ENCODE results near the gene CCR5. TPM values are rescaled to one million over a fixed set of nuclear protein-coding genes. Genes with fewer than 3 reads are reported as not detected.
A peak's percentile ranks its signal among the peaks of the same experiment; 100 is the strongest.

CCR5 gene
- total and polyA plus RNA-seq, 4 experiments from 2014 or later: 0.59 to 6.9 (median 6.2) TPM

GRCh38 chr3:46406443-46406787 is 35.7 kb downstream of the CCR5 start:
- Mint-ChIP-seq H3K9me3 (no peaks in the 10 kb centered on the region), H3K4me3 (no peak overlapping the region), H3K36me3 (no peaks in the 10 kb centered on the region), H3K27ac (peak overlapping the region in 3 of 7 donors; percentile 86 to 90 (median 89)), H3K4me1 (peaks cover 3 to 18% (median 12%) of the 10 kb centered on the region in 4 donors), H3K27me3 (peaks cover 2 to 7% of the 10 kb centered on the region in 2 donors)
- no peak for DNase-seq
- Histone ChIP-seq H3K36me3 (ENCODE audit: insufficient read depth, low read length) (no peaks in the 10 kb centered on the region), H3K4me1 (ENCODE audit: insufficient read depth, low read length) (peaks cover 18% of the 10 kb centered on the region), H3K27me3 (ENCODE audit: insufficient read depth, low read length) (no peaks in the 10 kb centered on the region), H3K9me3 (ENCODE audit: control insufficient read depth in 1 of 2, low read length in 2 of 2) (no peaks in the 10 kb centered on the region), H3K4me3 (ENCODE audit: low read length in 2 of 2) (no peak overlapping the region), H3K27ac (ENCODE audit: low read depth, low read length) (no peak overlapping the region)
- intact Hi-C loops (cut with micrococcal nuclease): no loop called here
- ChIA-PET CTCF (ENCODE audit: partially characterized antibody) (interaction anchor here (3.5 kb wide), 1 partner anchor 29 kb away, joined by 13 read pairs; no protein-coding TSS in a partner anchor), POLR2A (ENCODE audit: partially characterized antibody) (no interaction called here)

DNA sequence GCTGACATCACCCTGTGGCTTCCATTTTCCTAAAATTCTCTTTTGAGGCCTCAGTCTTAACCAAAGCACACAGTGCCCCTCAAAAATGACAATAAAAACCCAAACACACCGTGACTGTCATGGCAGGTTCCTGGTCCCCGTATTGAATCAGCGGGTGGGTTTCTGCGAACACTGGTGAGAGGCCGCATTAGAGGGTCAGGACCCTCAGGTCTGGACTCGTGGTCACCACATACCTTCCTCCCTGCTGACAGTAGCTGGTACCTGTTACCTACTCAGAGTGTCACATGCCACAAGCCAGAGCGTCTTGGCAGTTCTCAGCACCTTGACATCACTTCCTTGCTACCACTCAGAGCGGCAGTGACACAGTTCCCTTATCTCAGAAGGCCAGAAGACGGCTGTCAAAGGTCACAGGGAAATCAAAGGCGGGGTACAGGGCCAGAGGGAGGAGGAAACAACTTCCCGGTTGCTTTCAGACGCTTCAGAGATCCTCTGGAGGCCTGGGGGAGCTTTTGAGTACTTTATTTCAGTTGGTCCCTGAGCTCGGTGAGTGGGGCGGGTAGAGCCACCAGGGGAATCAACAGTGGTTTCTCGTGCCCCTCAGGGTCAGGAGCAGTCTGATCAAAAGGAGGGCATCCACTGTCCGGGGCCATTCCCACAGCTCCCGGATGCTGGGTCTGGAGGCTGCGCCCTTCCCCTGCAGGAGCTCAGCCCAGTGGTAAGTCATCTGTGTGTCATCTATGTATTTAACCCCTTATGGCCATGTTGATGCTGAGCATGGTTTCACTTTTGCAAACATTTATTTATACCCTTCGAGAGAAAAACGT is 36.3 kb downstream of the CCR5 start, which contains the start of the genes CCR5AS and CCRL2:
Gene CCR5AS (minus strand): TSS at position 279 of the 824 bp plus-strand sequence.
Gene CCRL2 (plus strand): TSS at position 472 of the 824 bp plus-strand sequence. CDS start 821 bp downstream, outside the sequence.
- Mint-ChIP-seq H3K4me1 (peaks cover 3 to 18% (median 12%) of the 10 kb centered on the region in 4 donors), H3K27ac (peak within 1 kb of the TSS; percentile 53 to 90 (median 84)), H3K27me3 (peaks cover 2 to 7% of the 10 kb centered on the region in 2 donors), H3K36me3 (no peaks in the 10 kb centered on the region), H3K9me3 (no peaks in the 10 kb centered on the region), H3K4me3 (peak within 1 kb of the TSS; percentile 68 to 85 (median 78))
- Histone ChIP-seq H3K27me3 (ENCODE audit: insufficient read depth, low read length) (no peaks in the 10 kb centered on the region), H3K27ac (ENCODE audit: low read depth, low read length) (no peak within 1 kb of the TSS), H3K4me3 (ENCODE audit: low read length in 2 of 2) (peak within 1 kb of the TSS in 1 of 2 donors; percentile 27), H3K9me3 (ENCODE audit: control insufficient read depth in 1 of 2, low read length in 2 of 2) (no peaks in the 10 kb centered on the region), H3K4me1 (ENCODE audit: insufficient read depth, low read length) (peaks cover 18% of the 10 kb centered on the region), H3K36me3 (ENCODE audit: insufficient read depth, low read length) (no peaks in the 10 kb centered on the region)
- intact Hi-C loops (cut with micrococcal nuclease): no loop called here
- ChIA-PET CTCF (ENCODE audit: partially characterized antibody) (interaction anchor here (1.1 to 3.5 kb wide), 2 partner anchors 29 to 82 kb away, joined by 3 to 13 read pairs; no protein-coding TSS in a partner anchor), POLR2A (ENCODE audit: partially characterized antibody) (no interaction called here)
- DNase-seq: peak; percentile 15 to 62 (median 32)

- Mint-ChIP-seq H3K27ac (peak overlapping the region in 2 of 7 donors; percentile 24 to 77), H3K27me3 (peaks cover 2 to 5% of the 10 kb centered on the region in 2 donors), H3K4me1 (peaks cover 3 to 18% (median 12%) of the 10 kb centered on the region in 4 donors), H3K4me3 (peak overlapping the region in 3 of 8 donors; percentile 32 to 35 (median 35)), H3K36me3 (no peaks in the 10 kb centered on the region), H3K9me3 (no peaks in the 10 kb centered on the region)
- Histone ChIP-seq H3K9me3 (ENCODE audit: control insufficient read depth in 1 of 2, low read length in 2 of 2) (no peaks in the 10 kb centered on the region), H3K36me3 (ENCODE audit: insufficient read depth, low read length) (no peaks in the 10 kb centered on the region), H3K4me1 (ENCODE audit: insufficient read depth, low read length) (peaks cover 18% of the 10 kb centered on the region), H3K27ac (ENCODE audit: low read depth, low read length) (no peak overlapping the region), H3K4me3 (ENCODE audit: low read length in 2 of 2) (no peak overlapping the region), H3K27me3 (ENCODE audit: insufficient read depth, low read length) (no peaks in the 10 kb centered on the region)
- intact Hi-C loops (cut with micrococcal nuclease): no loop called here
- CTCF ChIA-PET (ENCODE audit: partially characterized antibody): interaction anchor here (1.1 to 3.5 kb wide), 2 partner anchors 30 to 81 kb away, joined by 3 to 13 read pairs; no protein-coding TSS in a partner anchor
- POLR2A ChIA-PET (ENCODE audit: partially characterized antibody): no interaction called here
- no peak for DNase-seq
These were observed 37.2 kb downstream of the CCR5 start for GRCh38 chr3:46407970-46408369.

GRCh38 chr3:46408853-46409252 is 38.1 kb downstream of the CCR5 start:
- H3K27ac Mint-ChIP-seq: peak overlapping the region in 1 of 7 donors; percentile 66
- ChIA-PET POLR2A (ENCODE audit: partially characterized antibody) (no interaction called here), CTCF (ENCODE audit: partially characterized antibody) (interaction anchor here (3.5 kb wide), 1 partner anchor 31 kb away, joined by 13 read pairs; no protein-coding TSS in a partner anchor)
- H3K4me1 Mint-ChIP-seq: peaks cover 3 to 18% (median 12%) of the 10 kb centered on the region in 4 donors
- no peaks in the 10 kb centered on the region for H3K36me3 ChIP-seq (ENCODE audit: insufficient read depth, low read length)
- H3K27me3 ChIP-seq (ENCODE audit: insufficient read depth, low read length): no peaks in the 10 kb centered on the region
- H3K4me1 ChIP-seq (ENCODE audit: insufficient read depth, low read length): peaks cover 18% of the 10 kb centered on the region
- H3K27me3 Mint-ChIP-seq: peaks cover 2 to 3% of the 10 kb centered on the region in 2 donors
- H3K9me3 Mint-ChIP-seq: no peaks in the 10 kb centered on the region
- no peaks in the 10 kb centered on the region for H3K9me3 ChIP-seq (ENCODE audit: control insufficient read depth in 1 of 2, low read length in 2 of 2)
- no peak overlapping the region for H3K4me3 ChIP-seq (ENCODE audit: low read length in 2 of 2)
- no peak overlapping the region for H3K4me3 Mint-ChIP-seq
- no peak for DNase-seq
- intact Hi-C loops (cut with micrococcal nuclease): no loop called here
- no peak overlapping the region for H3K27ac ChIP-seq (ENCODE audit: low read depth, low read length)
- H3K36me3 Mint-ChIP-seq: no peaks in the 10 kb centered on the region

GRCh38 chr3:46409739-46410489 is 39.2 kb downstream of the CCR5 start:
- no peaks in the 10 kb centered on the region for H3K9me3 ChIP-seq (ENCODE audit: control insufficient read depth in 1 of 2, low read length in 2 of 2)
- peak overlapping the region in 3 of 7 donors; percentile 3 to 8 (median 8) for H3K27ac Mint-ChIP-seq
- H3K4me3 Mint-ChIP-seq: no peak overlapping the region
- intact Hi-C loops (cut with micrococcal nuclease): no loop called here
- ChIA-PET CTCF (ENCODE audit: partially characterized antibody) (no interaction called here), POLR2A (ENCODE audit: partially characterized antibody) (no interaction called here)
- no peak overlapping the region for H3K4me3 ChIP-seq (ENCODE audit: low read length in 2 of 2)
- no peak for DNase-seq
- no peaks in the 10 kb centered on the region for H3K36me3 ChIP-seq (ENCODE audit: insufficient read depth, low read length)
- no peak overlapping the region for H3K27ac ChIP-seq (ENCODE audit: low read depth, low read length)
- peaks cover 1 to 2% of the 10 kb centered on the region in 2 donors for H3K27me3 Mint-ChIP-seq
- H3K4me1 Mint-ChIP-seq: peaks cover 3 to 18% (median 12%) of the 10 kb centered on the region in 4 donors
- H3K9me3 Mint-ChIP-seq: no peaks in the 10 kb centered on the region
- peaks cover 18% of the 10 kb centered on the region for H3K4me1 ChIP-seq (ENCODE audit: insufficient read depth, low read length)
- H3K36me3 Mint-ChIP-seq: no peaks in the 10 kb centered on the region
- no peaks in the 10 kb centered on the region for H3K27me3 ChIP-seq (ENCODE audit: insufficient read depth, low read length)

DNA sequence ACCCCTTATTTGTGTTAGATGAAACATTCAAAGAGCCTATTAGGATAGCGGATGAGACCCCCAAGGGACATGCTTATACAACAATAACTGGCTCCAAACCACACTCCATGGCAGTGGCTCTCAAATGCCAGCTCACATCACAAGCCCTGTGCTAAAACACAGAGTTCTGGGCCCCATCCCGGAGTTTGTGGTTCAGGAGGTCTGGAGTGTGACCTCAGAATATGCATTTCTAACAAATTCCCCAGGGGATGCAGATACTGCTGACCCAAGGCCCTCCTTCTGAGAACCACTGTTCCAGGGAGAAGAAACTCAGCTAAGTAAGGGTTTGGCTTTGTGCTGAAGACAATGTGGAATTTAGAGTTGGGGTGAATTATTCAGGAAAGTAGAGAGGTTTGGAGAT is 39.9 kb downstream of the CCR5 start:
- peaks cover 1 to 2% of the 10 kb centered on the region in 2 donors for H3K27me3 Mint-ChIP-seq
- no peak for DNase-seq
- H3K27ac Mint-ChIP-seq: no peak overlapping the region
- no peak overlapping the region for H3K4me3 Mint-ChIP-seq
- intact Hi-C loops (cut with micrococcal nuclease): no loop called here
- CTCF ChIA-PET (ENCODE audit: partially characterized antibody): no interaction called here
- Histone ChIP-seq H3K27me3 (ENCODE audit: insufficient read depth, low read length) (no peaks in the 10 kb centered on the region), H3K9me3 (ENCODE audit: control insufficient read depth in 1 of 2, low read length in 2 of 2) (no peaks in the 10 kb centered on the region), H3K4me3 (ENCODE audit: low read length in 2 of 2) (no peak overlapping the region), H3K36me3 (ENCODE audit: insufficient read depth, low read length) (no peaks in the 10 kb centered on the region), H3K27ac (ENCODE audit: low read depth, low read length) (no peak overlapping the region), H3K4me1 (ENCODE audit: insufficient read depth, low read length) (peaks cover 18% of the 10 kb centered on the region)
- peaks cover 4 to 18% (median 12%) of the 10 kb centered on the region in 4 donors for H3K4me1 Mint-ChIP-seq
- no peaks in the 10 kb centered on the region for H3K9me3 Mint-ChIP-seq
- no peaks in the 10 kb centered on the region for H3K36me3 Mint-ChIP-seq
- POLR2A ChIA-PET (ENCODE audit: partially characterized antibody): no interaction called here

- peaks cover 6 to 18% (median 12%) of the 10 kb centered on the region in 4 donors for H3K4me1 Mint-ChIP-seq
- Histone ChIP-seq H3K9me3 (ENCODE audit: control insufficient read depth in 1 of 2, low read length in 2 of 2) (no peaks in the 10 kb centered on the region), H3K4me3 (ENCODE audit: low read length in 2 of 2) (no peak overlapping the region), H3K27me3 (ENCODE audit: insufficient read depth, low read length) (no peaks in the 10 kb centered on the region), H3K4me1 (ENCODE audit: insufficient read depth, low read length) (peaks cover 18% of the 10 kb centered on the region), H3K36me3 (ENCODE audit: insufficient read depth, low read length) (no peaks in the 10 kb centered on the region), H3K27ac (ENCODE audit: low read depth, low read length) (no peak overlapping the region)
- CTCF ChIA-PET (ENCODE audit: partially characterized antibody): no interaction called here
- POLR2A ChIA-PET (ENCODE audit: partially characterized antibody): no interaction called here
- no peak overlapping the region for H3K27ac Mint-ChIP-seq
- no peaks in the 10 kb centered on the region for H3K36me3 Mint-ChIP-seq
- no peak overlapping the region for H3K4me3 Mint-ChIP-seq
- DNase-seq: no peak
- peaks cover 1 to 2% of the 10 kb centered on the region in 2 donors for H3K27me3 Mint-ChIP-seq
- no peaks in the 10 kb centered on the region for H3K9me3 Mint-ChIP-seq
- intact Hi-C loops (cut with micrococcal nuclease): no loop called here
These were observed 40.5 kb downstream of the CCR5 start for GRCh38 chr3:46411271-46411670.
